HEK293 (cell line): ENCODE measurements around the gene OR4C13.
"Not testable (repeated sequence)": the region's sequence is repeated elsewhere in the genome, so short reads cannot be mapped to it uniquely, and the experiment has no call there.

ENCODE experiments used
- CTCF ChIA-PET: fragments of 350-600 bp; formaldehyde crosslinking; extraction: SDS; loops from one replicate; lab custom pipeline; 2021; ENCODE audit warnings: antibody characterized with exemption; lab: Yijun Ruan, JAX
- POLR2A ChIA-PET: fragments of 300-600 bp; formaldehyde crosslinking; extraction: SDS; loops from one replicate; lab custom pipeline; 2020; ENCODE audit warnings: antibody characterized with exemption, inconsistent platforms; lab: Yijun Ruan, JAX
- H3K27ac ChIP-seq: fragments of 200-500 bp; sonication (Bioruptor generic); 2 replicates; pipeline ENCODE4 v1.5.1; 2014; ENCODE audit warnings: low read depth, low read length, control low read depth, inconsistent platforms; ENCODE audit errors: extremely low read depth
- H3K36me3 ChIP-seq, 2 experiments: fragments of 200-500 bp in 1 of 2; sonication (Bioruptor generic) in 1 of 2; 1 replicate in 1 of 2; 2 replicates in 1 of 2; pipeline ENCODE4 v1.5.1; 2014 to 2017; ENCODE audit warnings: inconsistent platforms in 2 of 2, low read length in 2 of 2; ENCODE audit not compliant: control insufficient read depth in 2 of 2, insufficient read depth in 1 of 2
- H3K4me1 ChIP-seq: fragments of 200-500 bp; sonication (Bioruptor generic); 2 replicates; pipeline ENCODE4 v1.5.1; 2014; ENCODE audit warnings: mild to moderate bottlenecking, low read length, inconsistent platforms; ENCODE audit not compliant: control insufficient read depth, insufficient read depth
- H3K4me3 ChIP-seq: 2 replicates; pipeline ENCODE4 v1.5.1; 2011; ENCODE audit warnings: low read depth, mild to moderate bottlenecking, control low read depth, low read length, moderate library complexity
- H3K9me3 ChIP-seq: fragments of 200-500 bp; sonication (Bioruptor generic); 2 replicates; pipeline ENCODE4 v1.5.1; 2014; ENCODE audit warnings: low read depth, low read length, inconsistent platforms; ENCODE audit not compliant: control insufficient read depth, insufficient read depth
- ATF2 ChIP-seq: fragments of 450-650 bp; formaldehyde crosslinking; IDR thresholded peaks from 2 replicates; pipeline ENCODE4 v1.5.1; 2016; ENCODE audit warnings: missing biosample characterization, missing genetic modification characterization, low read depth
- BCL11B ChIP-seq: fragments of 450-650 bp; formaldehyde crosslinking; IDR thresholded peaks from 2 replicates; pipeline ENCODE4 v1.5.1; 2016; ENCODE audit warnings: low read depth, missing biosample characterization, missing genetic modification characterization
- ELK4 ChIP-seq: IDR thresholded peaks from 2 replicates; pipeline ENCODE4 v1.6.1; 2011; ENCODE audit warnings: mild to moderate bottlenecking, low read depth, low read length, borderline replicate concordance
- GLI2 ChIP-seq: fragments of 450-650 bp; formaldehyde crosslinking; IDR thresholded peaks from 2 replicates; pipeline ENCODE4; 2017; ENCODE audit warnings: missing biosample characterization, missing genetic modification characterization, low read depth, borderline replicate concordance
- TCF7L2 ChIP-seq: IDR thresholded peaks from 2 replicates; pipeline ENCODE4 v1.6.1; 2011; ENCODE audit warnings: low read depth, mild to moderate bottlenecking, inconsistent platforms, low read length, moderate library complexity, borderline replicate concordance
- WT1 ChIP-seq: fragments of 450-650 bp; formaldehyde crosslinking; IDR thresholded peaks from 2 replicates; pipeline ENCODE4 v1.5.1; 2016; ENCODE audit warnings: missing biosample characterization, missing genetic modification characterization
- ZNF148 ChIP-seq: fragments of 450-650 bp; formaldehyde crosslinking; IDR thresholded peaks from 2 replicates; pipeline ENCODE4 v1.5.0; 2017; ENCODE audit warnings: missing biosample characterization, missing genetic modification characterization, borderline replicate concordance
- ZNF157 ChIP-seq: fragments of 450-650 bp; formaldehyde crosslinking; IDR thresholded peaks from 2 replicates; pipeline ENCODE4 v1.5.1; 2016; ENCODE audit warnings: missing biosample characterization, missing genetic modification characterization
- ZNF16 ChIP-seq: fragments of 450-650 bp; formaldehyde crosslinking; IDR thresholded peaks from 2 replicates; pipeline ENCODE4 v1.5.1; 2016; ENCODE audit warnings: low read depth, missing biosample characterization, missing genetic modification characterization
- ZNF280C ChIP-seq: fragments of 450-650 bp; formaldehyde crosslinking; IDR thresholded peaks from 2 replicates; pipeline ENCODE4 v1.5.1; 2016; ENCODE audit warnings: missing biosample characterization, missing genetic modification characterization
- ZNF473 ChIP-seq: fragments of 450-650 bp; formaldehyde crosslinking; IDR thresholded peaks from 2 replicates; pipeline ENCODE4 v1.5.1; 2017; ENCODE audit warnings: missing biosample characterization, missing genetic modification characterization
- ZNF513 ChIP-seq: fragments of 450-650 bp; IDR thresholded peaks from 2 replicates; pipeline ENCODE4 v1.5.1; 2018; ENCODE audit warnings: missing biosample characterization, missing genetic modification characterization
- ZNF560 ChIP-seq: fragments of 450-650 bp; formaldehyde crosslinking; IDR thresholded peaks from 2 replicates; pipeline ENCODE4 v1.5.1; 2017; ENCODE audit warnings: missing biosample characterization, missing genetic modification characterization, borderline replicate concordance
- ZSCAN23 ChIP-seq: fragments of 450-650 bp; formaldehyde crosslinking; IDR thresholded peaks from 2 replicates; pipeline ENCODE4 v1.5.1; 2016; ENCODE audit warnings: missing biosample characterization, missing genetic modification characterization

The OR4C13 gene

GRCh38 chr11:49952091-49952490, at the start of gene OR4C13:
Gene OR4C13, plus strand, starts transcription at chr11:49952391. Its CDS starts 32 bp downstream, at chr11:49952423.
- no peak within 1 kb of the TSS for H3K27ac ChIP-seq
- ChIA-PET CTCF (interaction anchor here (0.7 kb wide), 1 partner anchor 23 kb away, joined by 3 read pairs; no protein-coding TSS in a partner anchor), POLR2A (no interaction called here)
- H3K4me3 ChIP-seq = no peak within 1 kb of the TSS
- TF ChIP-seq ZNF157 (no peak), ZNF280C (no peak), ZSCAN23 (tag by site-specific recombination) (no peak), WT1 (no peak), ELK4 (no peak), GLI2 (tag by site-specific recombination) (no peak), ZNF16 (tag by site-specific recombination) (no peak), ZNF148 (no peak), ZNF513 (tag by site-specific recombination) (no peak), ATF2 (tag by site-specific recombination) (no peak), ZNF473 (tag by site-specific recombination) (no peak), BCL11B (tag by site-specific recombination) (no peak), ZNF560 (tag by site-specific recombination) (no peak), TCF7L2 (no peak)
- H3K36me3 ChIP-seq = no peaks in the 10 kb centered on the region
- no peaks in the 10 kb centered on the region for H3K4me1 ChIP-seq
- no peaks in the 10 kb centered on the region for H3K9me3 ChIP-seq

- H3K9me3 ChIP-seq, CTCF ChIA-PET, H3K36me3 ChIP-seq, POLR2A ChIA-PET, H3K4me3 ChIP-seq, H3K4me1 ChIP-seq, H3K27ac ChIP-seq: not testable (repeated sequence)
Observed at GRCh38 chr11:49911516-49911915, 40.7 kb upstream of the OR4C13 start.
